Measurements from ENCODE around the gene GIMAP8. TPM values are rescaled to one million over a fixed set of nuclear protein-coding genes. Genes with fewer than 3 reads are reported as not detected.

The GIMAP8 gene
- total RNA-seq, 1 donor from 2014 or later = 9.6 TPM

DNA sequence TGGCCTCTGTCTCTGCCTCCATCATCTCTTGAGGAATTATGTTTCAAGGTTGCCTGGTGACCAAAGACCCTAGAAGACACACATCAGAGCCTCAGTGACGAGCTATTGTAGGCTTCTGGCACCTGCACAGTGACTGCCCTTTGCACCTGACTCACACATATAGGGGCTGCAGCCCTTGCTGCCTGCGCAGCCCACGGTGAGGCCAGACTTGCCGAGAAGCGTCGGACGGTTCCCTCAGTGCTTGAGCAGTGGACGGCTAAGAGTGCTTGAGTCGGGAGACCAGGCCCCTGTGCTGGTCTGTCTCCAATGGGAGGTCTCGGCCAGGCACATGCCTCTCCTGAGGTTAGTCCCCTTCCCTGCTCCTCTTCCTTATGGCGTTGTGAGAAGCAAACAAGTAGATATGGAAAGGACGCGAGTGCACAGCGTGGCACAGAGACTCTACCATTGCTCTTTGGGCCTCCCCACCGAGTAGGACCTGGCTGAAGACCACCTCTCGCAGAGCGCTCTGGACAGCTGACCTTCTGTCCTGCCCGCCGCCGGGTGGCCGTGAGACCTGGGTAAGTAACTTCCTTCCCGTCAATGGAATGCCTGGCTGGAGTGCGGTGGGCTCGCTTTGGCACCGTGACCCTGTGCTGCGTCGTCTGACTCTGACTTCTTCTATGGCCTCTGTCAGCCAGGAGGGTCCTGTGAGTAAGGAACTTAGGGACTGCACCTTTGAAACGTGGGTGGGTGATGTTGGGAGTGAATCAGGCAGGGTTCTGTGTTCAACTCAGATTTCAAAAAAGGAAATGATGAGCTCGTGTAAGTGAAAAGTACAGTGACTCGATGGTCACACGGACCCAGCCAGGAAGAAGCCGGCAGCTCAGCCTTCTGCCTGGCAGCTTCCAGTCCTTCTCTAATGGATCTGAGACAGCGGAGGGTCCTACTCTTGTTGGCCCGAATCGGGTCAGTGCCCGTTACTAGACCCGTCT is 37.6 kb upstream of the GIMAP8 start:
- H3K27ac ChIP-seq = no peak overlapping the region
- H3K9me3 ChIP-seq = no peaks in the 10 kb centered on the region
- H3K36me3 ChIP-seq = no peaks in the 10 kb centered on the region
- H3K4me1 ChIP-seq = no peaks in the 10 kb centered on the region
- no peak overlapping the region for H3K4me3 ChIP-seq
- no peak for DNase-seq (ENCODE audit: extremely low spot score in 2 of 2)
- intact Hi-C loops (cut with DNase I) = loop anchor here (1.0 kb wide), 1 partner anchor 82 kb away; no protein-coding TSS in a partner anchor
- TF ChIP-seq, protein P1, sequence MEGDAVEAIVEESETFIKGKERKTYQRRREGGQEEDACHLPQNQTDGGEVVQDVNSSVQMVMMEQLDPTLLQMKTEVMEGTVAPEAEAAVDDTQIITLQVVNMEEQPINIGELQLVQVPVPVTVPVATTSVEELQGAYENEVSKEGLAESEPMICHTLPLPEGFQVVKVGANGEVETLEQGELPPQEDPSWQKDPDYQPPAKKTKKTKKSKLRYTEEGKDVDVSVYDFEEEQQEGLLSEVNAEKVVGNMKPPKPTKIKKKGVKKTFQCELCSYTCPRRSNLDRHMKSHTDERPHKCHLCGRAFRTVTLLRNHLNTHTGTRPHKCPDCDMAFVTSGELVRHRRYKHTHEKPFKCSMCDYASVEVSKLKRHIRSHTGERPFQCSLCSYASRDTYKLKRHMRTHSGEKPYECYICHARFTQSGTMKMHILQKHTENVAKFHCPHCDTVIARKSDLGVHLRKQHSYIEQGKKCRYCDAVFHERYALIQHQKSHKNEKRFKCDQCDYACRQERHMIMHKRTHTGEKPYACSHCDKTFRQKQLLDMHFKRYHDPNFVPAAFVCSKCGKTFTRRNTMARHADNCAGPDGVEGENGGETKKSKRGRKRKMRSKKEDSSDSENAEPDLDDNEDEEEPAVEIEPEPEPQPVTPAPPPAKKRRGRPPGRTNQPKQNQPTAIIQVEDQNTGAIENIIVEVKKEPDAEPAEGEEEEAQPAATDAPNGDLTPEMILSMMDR (IDR thresholded peaks at IDR 0.05) = no peak
- TF ChIP-seq POLR2A (IDR thresholded peaks at IDR 0.05) (no peak), POLR2AphosphoS5 (IDR thresholded peaks at IDR 0.05; ENCODE audit: insufficient read depth in 1 of 2, low read depth in 1 of 2) (no peak)
- H3K27me3 ChIP-seq = no peaks in the 10 kb centered on the region

- Histone ChIP-seq H3K4me1 (no peaks in the 10 kb centered on the region), H3K27ac (no peak overlapping the region), H3K27me3 (no peaks in the 10 kb centered on the region), H3K36me3 (no peaks in the 10 kb centered on the region), H3K4me3 (no peak overlapping the region), H3K9me3 (no peaks in the 10 kb centered on the region)
- TF ChIP-seq POLR2A (IDR thresholded peaks at IDR 0.05) = no peak
- TF ChIP-seq POLR2AphosphoS5 (IDR thresholded peaks at IDR 0.05; ENCODE audit: insufficient read depth in 1 of 2, low read depth in 1 of 2) = no peak
- TF ChIP-seq, protein P1 (IDR thresholded peaks at IDR 0.05) = no peak
- no peak for DNase-seq (ENCODE audit: extremely low spot score in 2 of 2)
- intact Hi-C loops (cut with DNase I) = no loop called here
Observed at GRCh38 chr7:150413640-150414081, 36.8 kb upstream of the GIMAP8 start.

DNA sequence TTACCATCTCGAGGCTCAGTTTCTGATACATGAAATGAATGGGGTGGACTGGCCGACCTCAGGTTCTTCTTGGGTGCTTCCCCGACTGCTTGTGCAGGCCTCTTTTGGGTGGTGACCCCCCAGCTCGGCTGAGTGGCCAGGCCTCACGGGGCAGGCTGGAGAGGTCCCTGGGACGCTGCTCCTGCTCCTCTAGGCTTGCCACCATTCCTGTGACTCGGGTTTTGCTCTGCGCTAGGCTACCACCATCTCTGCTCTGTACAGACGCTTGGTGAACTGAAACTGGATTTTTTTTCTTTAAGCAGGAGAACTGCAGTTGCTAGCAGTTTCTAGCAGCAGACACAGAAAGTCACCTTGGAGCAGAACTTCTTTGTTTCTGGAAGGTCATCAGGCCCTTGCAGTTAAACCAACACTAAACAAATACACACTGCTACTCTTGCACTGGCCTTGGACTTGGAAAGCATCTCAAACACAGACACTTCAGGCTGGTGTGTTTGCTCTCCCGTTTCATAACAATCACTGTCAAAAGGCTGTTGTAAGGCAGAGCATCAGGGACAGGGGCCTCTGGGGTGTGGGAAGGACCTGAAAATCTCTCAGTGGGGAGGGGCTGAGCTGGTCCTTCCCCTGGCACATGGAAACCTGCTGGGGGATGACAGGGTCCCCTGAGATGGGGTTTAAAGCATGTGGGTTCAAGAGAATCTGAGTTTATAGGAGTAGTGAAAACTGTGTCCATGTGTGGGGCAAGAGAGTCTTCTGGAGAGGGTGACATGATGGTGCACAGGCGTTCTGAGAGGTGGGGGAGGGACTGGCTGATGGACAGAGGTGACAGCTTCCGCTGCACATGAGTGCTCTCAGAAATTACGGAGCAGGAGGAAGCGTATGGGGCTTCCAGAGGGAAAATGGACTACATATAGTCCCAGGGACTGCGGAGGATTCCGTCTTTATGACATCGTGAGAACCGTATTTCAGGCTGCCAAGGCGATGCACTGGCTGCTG is 35.0 kb upstream of the GIMAP8 start:
- no peaks in the 10 kb centered on the region for H3K27me3 ChIP-seq
- no peaks in the 10 kb centered on the region for H3K4me1 ChIP-seq
- H3K27ac ChIP-seq = no peak overlapping the region
- TF ChIP-seq, protein P1 (IDR thresholded peaks at IDR 0.05) = no peak
- TF ChIP-seq POLR2AphosphoS5 (IDR thresholded peaks at IDR 0.05; ENCODE audit: insufficient read depth in 1 of 2, low read depth in 1 of 2) = no peak
- TF ChIP-seq POLR2A (IDR thresholded peaks at IDR 0.05) = no peak
- H3K4me3 ChIP-seq = no peak overlapping the region
- peak in 1 of 2 donors; percentile 31 for DNase-seq (ENCODE audit: extremely low spot score in 2 of 2)
- no peaks in the 10 kb centered on the region for H3K9me3 ChIP-seq
- no peaks in the 10 kb centered on the region for H3K36me3 ChIP-seq
- intact Hi-C loops (cut with DNase I) = no loop called here

DNA sequence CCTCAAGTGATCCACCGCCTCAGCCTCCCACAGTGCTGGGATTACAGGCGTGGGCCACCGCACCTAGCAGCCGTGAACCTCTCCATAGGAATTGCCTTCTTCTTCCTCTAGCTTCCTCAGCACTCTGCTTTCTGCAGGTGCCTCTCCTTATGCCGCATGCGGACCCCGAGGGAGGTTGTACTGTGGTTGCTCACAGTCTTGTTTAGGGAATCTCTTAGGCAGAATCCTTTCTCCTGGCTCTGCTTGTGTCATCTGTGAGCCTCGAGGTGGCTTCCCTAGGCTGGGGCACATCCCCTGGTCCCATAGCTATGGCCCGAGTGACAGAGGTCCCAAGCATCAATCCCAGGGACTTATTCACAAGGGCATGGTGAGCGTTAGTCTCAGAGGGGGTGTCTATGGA is 33.2 kb upstream of the GIMAP8 start:
- intact Hi-C loops (cut with DNase I) = no loop called here
- Histone ChIP-seq H3K4me3 (no peak overlapping the region), H3K27me3 (no peaks in the 10 kb centered on the region), H3K4me1 (no peaks in the 10 kb centered on the region), H3K9me3 (no peaks in the 10 kb centered on the region), H3K27ac (no peak overlapping the region), H3K36me3 (no peaks in the 10 kb centered on the region)
- peak in 1 of 2 donors; percentile 71 for DNase-seq (ENCODE audit: extremely low spot score in 2 of 2)
- TF ChIP-seq POLR2A (IDR thresholded peaks at IDR 0.05) (no peak), POLR2AphosphoS5 (IDR thresholded peaks at IDR 0.05; ENCODE audit: insufficient read depth in 1 of 2, low read depth in 1 of 2) (no peak)
- TF ChIP-seq, protein P1 (IDR thresholded peaks at IDR 0.05) = no peak

All from vagina (tissue), 2 donors.